Effector memory CD4-positive, alpha-beta T cell (primary cell): ENCODE results near the gene MAPK10.

ENCODE experiments used
- DNase-seq, 3 donors: peaks; one replicate each; pipeline ENCODE4 v3.0.0-alpha.2; 2020
- H3K27ac ChIP-seq: 2 replicates; pipeline ENCODE4 v1.7.0; 2013; ENCODE audit warnings: mild to moderate bottlenecking, low read length, moderate library complexity; ENCODE audit not compliant: insufficient read depth, poor library complexity, severe bottlenecking
- H3K27me3 ChIP-seq: replicated peaks from 2 replicates; pipeline ENCODE4 v1.7.0; 2013; ENCODE audit warnings: mild to moderate bottlenecking, low read length; ENCODE audit not compliant: insufficient read depth, control insufficient read depth, poor library complexity, severe bottlenecking
- H3K36me3 ChIP-seq: 2 replicates; pipeline ENCODE4 v1.7.0; 2013; ENCODE audit warnings: mild to moderate bottlenecking, low read length, moderate library complexity; ENCODE audit not compliant: control insufficient read depth, insufficient read depth
- H3K4me1 ChIP-seq: 2 replicates; pipeline ENCODE4 v1.7.0; 2013; ENCODE audit warnings: low read length, mild to moderate bottlenecking; ENCODE audit not compliant: control insufficient read depth, insufficient read depth, poor library complexity, severe bottlenecking
- H3K4me3 ChIP-seq: 2 replicates; pipeline ENCODE4 v1.7.0; 2013; ENCODE audit warnings: low read length, low read depth, mild to moderate bottlenecking; ENCODE audit not compliant: insufficient read depth, poor library complexity, severe bottlenecking
- H3K9me3 ChIP-seq: 2 replicates; pipeline ENCODE4 v1.7.0; 2013; ENCODE audit warnings: mild to moderate bottlenecking, low read length, moderate library complexity; ENCODE audit not compliant: control insufficient read depth

Gene MAPK10

DNA sequence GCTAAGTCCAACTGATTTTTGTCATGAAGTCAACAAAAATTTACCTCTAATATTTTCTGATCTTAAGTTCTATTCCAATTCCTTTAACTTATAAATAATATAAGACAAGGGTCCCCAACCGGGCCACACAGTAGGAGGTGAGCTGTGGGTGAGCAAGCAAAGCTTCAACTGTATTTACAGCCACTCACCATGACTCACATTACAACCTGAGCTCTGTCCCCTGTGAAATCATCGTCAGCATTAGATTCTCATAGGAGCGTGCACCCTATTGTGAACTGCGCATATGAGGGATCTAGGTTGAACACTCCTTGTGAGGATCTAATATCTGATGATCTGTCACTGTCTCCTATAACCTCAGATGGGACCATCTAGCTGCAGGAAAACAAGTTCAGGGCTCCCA, 227.4 kb downstream of the MAPK10 start:
- Histone ChIP-seq H3K9me3 (no peaks in the 10 kb centered on the region), H3K36me3 (no peaks in the 10 kb centered on the region), H3K27me3 (no peaks in the 10 kb centered on the region), H3K4me3 (no peak overlapping the region), H3K27ac (no peak overlapping the region), H3K4me1 (no peaks in the 10 kb centered on the region)
- DNase-seq: no peak

DNA sequence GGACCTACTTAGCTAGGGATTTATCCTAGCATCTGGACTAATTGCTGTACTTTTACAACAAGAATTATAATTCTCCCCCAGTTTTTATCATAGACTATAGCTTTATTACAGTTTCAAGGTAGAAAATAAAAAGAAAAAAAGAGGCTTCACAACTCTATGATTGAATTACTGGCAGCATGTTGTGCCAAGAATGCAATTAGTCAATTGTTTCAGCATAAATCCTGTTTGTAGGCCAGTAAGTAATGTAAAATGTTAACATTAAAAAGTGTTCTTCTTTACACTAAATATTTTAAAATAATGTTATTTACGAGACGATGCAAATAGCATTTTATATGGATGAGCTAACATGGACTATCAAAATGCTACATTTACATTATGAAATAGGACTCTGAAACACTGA, 228.4 kb downstream of the MAPK10 start:
- DNase-seq: no peak
- Histone ChIP-seq H3K27me3 (no peaks in the 10 kb centered on the region), H3K9me3 (no peaks in the 10 kb centered on the region), H3K4me3 (no peak overlapping the region), H3K4me1 (no peaks in the 10 kb centered on the region), H3K27ac (no peak overlapping the region), H3K36me3 (no peaks in the 10 kb centered on the region)

DNA sequence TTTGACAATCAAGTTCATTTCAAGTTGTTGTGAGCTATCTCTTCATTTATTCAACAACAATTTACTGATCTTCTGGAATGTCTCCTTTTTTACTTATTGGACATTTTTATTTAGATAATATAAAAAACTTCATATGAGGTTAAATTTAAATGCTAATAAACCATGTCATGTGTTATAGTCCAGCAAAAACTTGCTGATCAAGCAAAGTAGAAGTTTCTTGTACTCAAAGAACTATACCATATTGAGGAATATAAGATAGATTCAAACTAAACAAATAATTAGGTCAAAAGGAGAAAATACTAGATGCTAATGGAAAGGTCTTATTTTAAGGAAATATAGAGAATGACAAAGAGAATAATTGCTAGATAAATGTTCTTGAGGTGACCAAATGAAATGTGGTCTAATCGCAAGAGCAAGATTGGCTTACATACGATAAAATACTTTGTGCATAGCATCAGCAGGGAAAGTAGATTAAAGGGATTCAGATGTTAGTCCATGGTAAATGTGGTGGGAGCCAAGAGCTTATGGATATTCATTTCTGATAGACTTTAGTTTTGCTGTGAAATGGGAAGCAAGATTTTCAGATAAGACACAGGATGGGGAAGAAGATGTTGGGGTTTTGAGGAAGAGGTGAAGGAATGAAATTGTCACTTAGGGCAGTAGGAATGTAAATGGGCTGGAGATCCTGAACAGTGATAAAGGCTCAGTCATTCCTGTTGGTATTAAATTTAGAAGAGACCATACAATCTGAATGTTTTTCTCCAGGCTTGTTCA, 229.5 kb downstream of the MAPK10 start:
- Histone ChIP-seq H3K27me3 (no peaks in the 10 kb centered on the region), H3K4me1 (no peaks in the 10 kb centered on the region), H3K4me3 (no peak overlapping the region)

DNA sequence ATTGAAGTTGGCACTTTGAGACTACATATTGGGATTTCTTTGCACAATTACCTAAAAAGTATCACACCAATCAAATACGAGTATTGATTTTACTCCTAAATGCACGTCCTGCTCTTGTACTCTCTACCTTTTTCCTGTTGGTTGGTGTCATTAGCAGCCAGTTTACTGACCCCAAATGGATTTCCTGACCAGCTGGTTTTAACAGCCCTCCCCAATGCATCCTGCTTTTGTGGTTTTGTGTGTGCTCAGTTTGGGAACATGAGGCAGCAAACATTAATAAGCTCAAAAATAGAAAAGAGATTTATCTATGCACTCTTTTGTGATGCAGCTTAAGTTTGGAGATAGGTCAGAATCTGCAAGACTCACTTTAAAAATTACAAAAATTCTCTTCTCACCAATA, 230.3 kb downstream of the MAPK10 start:
- Histone ChIP-seq H3K36me3 (no peaks in the 10 kb centered on the region), H3K9me3 (no peaks in the 10 kb centered on the region), H3K27ac (no peak overlapping the region), H3K4me3 (no peak overlapping the region), H3K4me1 (no peaks in the 10 kb centered on the region), H3K27me3 (no peaks in the 10 kb centered on the region)
- DNase-seq: no peak

More for the DNA sequence above, 229.5 kb downstream of the MAPK10 start:
- DNase-seq: no peak
- Histone ChIP-seq H3K27ac (no peak overlapping the region), H3K9me3 (no peaks in the 10 kb centered on the region), H3K36me3 (no peaks in the 10 kb centered on the region)

DNA sequence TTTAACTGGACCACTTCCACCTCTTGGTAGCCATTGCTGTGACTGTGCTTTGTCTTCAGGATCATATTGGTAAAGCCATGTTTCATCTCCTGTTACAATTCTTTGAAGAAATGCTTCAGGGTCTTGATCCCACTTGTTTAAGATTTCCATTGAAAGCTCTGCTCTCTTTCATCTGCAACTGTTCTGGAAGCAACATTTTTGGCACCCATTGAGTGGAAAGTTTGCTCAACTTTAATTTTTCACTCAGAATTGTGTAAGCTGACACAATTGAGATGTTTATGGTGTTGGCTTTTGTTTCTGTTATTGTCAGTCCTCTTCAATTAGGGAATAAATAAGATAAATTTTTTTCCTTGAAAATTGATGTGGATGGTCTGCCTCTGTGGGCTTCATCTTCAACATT, 237.4 kb downstream of the MAPK10 start:
- Histone ChIP-seq H3K27ac (no peak overlapping the region), H3K4me3 (no peak overlapping the region), H3K36me3 (no peaks in the 10 kb centered on the region), H3K4me1 (no peaks in the 10 kb centered on the region), H3K9me3 (no peaks in the 10 kb centered on the region), H3K27me3 (no peaks in the 10 kb centered on the region)
- DNase-seq: no peak

DNA sequence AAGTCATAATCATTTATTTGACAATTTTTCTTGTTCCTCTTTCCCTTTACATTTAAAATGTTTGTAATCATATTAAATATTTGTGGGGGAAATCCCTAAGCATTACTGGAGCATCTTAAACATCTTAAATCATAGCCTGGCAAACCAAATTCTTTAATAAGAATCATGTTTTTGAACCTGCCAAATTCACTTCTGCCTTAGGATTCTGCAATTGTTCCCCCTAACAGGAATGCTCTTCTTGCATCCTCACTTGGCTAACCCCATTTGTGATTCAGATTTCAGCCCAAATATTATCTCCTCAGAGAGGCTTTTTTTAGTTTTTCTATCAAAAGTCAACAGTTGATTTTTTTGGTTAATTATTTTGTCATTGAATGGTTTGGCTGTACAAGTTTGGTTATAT, 241.1 kb downstream of the MAPK10 start:
- no peaks in the 10 kb centered on the region for H3K36me3 ChIP-seq
- no peak overlapping the region for H3K4me3 ChIP-seq
- no peaks in the 10 kb centered on the region for H3K9me3 ChIP-seq
- H3K27me3 ChIP-seq: no peaks in the 10 kb centered on the region
- no peaks in the 10 kb centered on the region for H3K4me1 ChIP-seq
- H3K27ac ChIP-seq: no peak overlapping the region
- no peak for DNase-seq

DNA sequence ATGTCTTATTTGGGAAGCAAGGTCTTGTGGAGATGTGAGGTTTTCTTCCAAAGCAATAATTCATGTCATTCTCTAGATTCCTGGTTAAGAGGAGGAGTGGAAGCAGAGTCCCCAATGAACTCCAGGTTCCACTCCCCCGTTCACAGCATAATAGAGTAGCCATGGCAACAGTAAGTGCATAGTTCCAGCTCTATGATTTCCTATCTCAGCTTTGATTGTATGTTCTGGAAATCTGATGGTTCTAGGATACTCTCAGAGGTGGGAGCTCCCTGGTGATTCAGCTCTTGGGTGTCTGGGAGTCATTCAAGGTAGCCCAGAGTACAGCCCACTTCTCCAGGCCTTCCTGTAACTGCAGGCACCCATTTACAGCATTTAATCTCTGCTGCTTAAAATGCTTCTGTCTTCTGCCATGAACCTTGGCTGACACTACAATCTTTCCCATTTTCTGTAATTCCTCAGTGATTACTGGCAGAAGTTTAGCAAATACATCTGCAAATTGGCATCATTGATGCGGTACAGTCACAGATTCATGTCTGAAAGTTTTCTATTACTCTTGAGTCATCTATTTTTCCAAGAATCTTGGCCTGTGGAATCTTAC, 242.0 kb downstream of the MAPK10 start:
- Histone ChIP-seq H3K36me3 (no peaks in the 10 kb centered on the region), H3K4me1 (no peaks in the 10 kb centered on the region), H3K9me3 (no peaks in the 10 kb centered on the region), H3K27me3 (no peaks in the 10 kb centered on the region), H3K27ac (no peak overlapping the region), H3K4me3 (no peak overlapping the region)
- no peak for DNase-seq

DNA sequence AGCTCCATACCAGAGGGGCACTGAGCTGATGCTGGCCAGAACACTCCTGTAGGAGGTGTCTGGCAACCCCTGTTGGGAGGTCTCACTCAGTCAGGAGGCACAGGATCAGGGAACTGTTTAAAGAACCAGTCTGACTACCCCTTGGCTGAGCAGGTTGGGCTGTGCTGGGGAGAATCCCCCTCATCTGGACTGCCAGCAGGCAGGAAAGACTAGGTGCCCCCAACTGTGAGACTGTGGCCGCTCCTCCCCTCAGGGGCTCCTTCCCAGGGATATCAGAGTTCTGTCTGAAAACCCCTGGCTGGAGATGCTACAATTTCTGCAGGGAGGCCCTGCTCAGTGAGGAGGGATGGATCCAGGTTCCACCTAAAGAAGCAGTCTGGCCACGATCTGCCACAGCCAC, 245.3 kb downstream of the MAPK10 start:
- Histone ChIP-seq H3K36me3 (no peaks in the 10 kb centered on the region), H3K9me3 (no peaks in the 10 kb centered on the region), H3K27me3 (no peaks in the 10 kb centered on the region), H3K27ac (no peak overlapping the region), H3K4me1 (no peaks in the 10 kb centered on the region), H3K4me3 (no peak overlapping the region)
- no peak for DNase-seq

DNA sequence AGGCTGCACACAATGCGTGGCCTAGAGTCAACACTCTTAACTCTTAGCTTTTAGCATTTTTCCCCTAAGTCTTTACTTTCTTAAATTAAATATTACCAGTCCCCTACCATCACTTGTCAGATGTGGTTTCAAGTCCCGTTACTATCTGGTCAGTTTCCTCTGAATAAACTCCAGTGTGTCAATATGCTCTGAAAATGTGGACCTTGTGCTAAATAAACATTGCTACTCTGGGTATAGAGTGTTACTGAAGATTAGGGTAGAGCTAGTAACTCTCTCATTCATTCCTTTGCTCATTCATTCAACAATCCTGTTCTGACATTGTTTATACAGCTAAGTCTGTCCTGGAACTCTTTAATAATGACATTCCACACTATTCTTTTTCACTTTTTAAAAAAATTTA, 251.0 kb downstream of the MAPK10 start:
- Histone ChIP-seq H3K4me3 (no peak overlapping the region), H3K27ac (no peak overlapping the region), H3K4me1 (no peaks in the 10 kb centered on the region), H3K36me3 (no peaks in the 10 kb centered on the region), H3K27me3 (no peaks in the 10 kb centered on the region), H3K9me3 (no peaks in the 10 kb centered on the region)
- DNase-seq: no peak

DNA sequence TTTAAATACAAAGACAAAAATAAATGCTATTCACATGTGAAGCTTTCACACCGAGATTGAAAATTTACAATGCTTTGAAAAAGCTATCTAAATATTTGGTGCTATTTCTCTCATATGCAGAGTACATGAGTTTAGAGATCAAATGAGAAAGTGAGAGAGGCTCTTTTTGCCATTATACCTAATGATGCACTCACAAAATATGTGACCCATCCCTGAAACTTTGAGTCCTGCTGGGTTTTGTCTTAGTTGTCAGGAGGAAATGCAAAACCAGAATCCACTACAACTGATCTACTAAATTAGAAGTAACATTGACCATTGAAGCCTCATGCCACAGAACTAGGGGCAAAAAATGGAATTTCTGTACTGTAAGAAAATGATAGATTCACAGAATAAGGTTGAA, 251.7 kb downstream of the MAPK10 start:
- Histone ChIP-seq H3K4me3 (no peak overlapping the region), H3K4me1 (no peaks in the 10 kb centered on the region), H3K9me3 (no peaks in the 10 kb centered on the region), H3K27me3 (no peaks in the 10 kb centered on the region), H3K27ac (no peak overlapping the region), H3K36me3 (no peaks in the 10 kb centered on the region)
- DNase-seq: no peak
